Neuronal stem cell (in vitro differentiated cells): ENCODE data around the gene SWAP70.

Experiments
- DNase-seq: peaks from one replicate; pipeline ENCODE4 v3.0.0-alpha.2; 2013; ENCODE audit warnings: low spot score
- H2AFZ ChIP-seq: one replicate; pipeline ENCODE4 v1.6.1; 2013; ENCODE audit warnings: mild to moderate bottlenecking, low read length, inconsistent platforms
- H2AK5ac ChIP-seq: 2 replicates; pipeline ENCODE4 v1.6.1; 2013; ENCODE audit warnings: low read depth, mild to moderate bottlenecking, inconsistent platforms, low read length, moderate library complexity, mixed read lengths
- H2BK120ac ChIP-seq: 2 replicates; pipeline ENCODE4 v1.6.1; 2013; ENCODE audit warnings: low read depth, mild to moderate bottlenecking, inconsistent platforms, low read length, moderate library complexity, mixed read lengths
- H2BK12ac ChIP-seq: one replicate; pipeline ENCODE4 v1.6.1; 2013; ENCODE audit warnings: low read length, inconsistent platforms
- H2BK15ac ChIP-seq: 2 replicates; pipeline ENCODE4 v1.6.1; 2013; ENCODE audit warnings: mild to moderate bottlenecking, low read length, inconsistent platforms, mixed read lengths
- H2BK5ac ChIP-seq: one replicate; pipeline ENCODE4 v1.6.1; 2013; ENCODE audit warnings: inconsistent platforms, mild to moderate bottlenecking, low read length, moderate library complexity
- H3K14ac ChIP-seq: one replicate; pipeline ENCODE4 v1.6.1; 2013; ENCODE audit warnings: low read length, inconsistent platforms
- H3K18ac ChIP-seq: 2 replicates; pipeline ENCODE4 v1.6.1; 2013; ENCODE audit warnings: low read length, inconsistent platforms
- H3K23ac ChIP-seq: 2 replicates; pipeline ENCODE4 v1.6.1; 2013; ENCODE audit warnings: low read depth, mild to moderate bottlenecking, mixed read lengths, low read length, inconsistent platforms; ENCODE audit not compliant: poor library complexity
- H3K27ac ChIP-seq: replicated peaks from 3 replicates; pipeline ENCODE4 v1.5.1; 2013; ENCODE audit warnings: low read length, inconsistent platforms
- H3K27me3 ChIP-seq, 3 experiments: 2 replicates each; pipeline ENCODE4 v1.6.1; 2013; ENCODE audit warnings: low read length in 3 of 3, mild to moderate bottlenecking in 2 of 3, inconsistent platforms in 1 of 3, low read depth in 1 of 3, mixed read lengths in 1 of 3, moderate library complexity in 1 of 3; ENCODE audit not compliant: control insufficient read depth in 3 of 3, insufficient read depth in 3 of 3
- H3K36me3 ChIP-seq, 2 donors: replicated peaks in 1 of 2; 2 replicates each; pipeline ENCODE4 v1.6.1; 2013; ENCODE audit warnings: low read length in 2 of 2; ENCODE audit not compliant: control insufficient read depth in 2 of 2, insufficient read depth in 2 of 2
- H3K4ac ChIP-seq: 2 replicates; pipeline ENCODE4 v1.6.1; 2013; ENCODE audit warnings: inconsistent platforms, mild to moderate bottlenecking, low read length, moderate library complexity
- H3K4me1 ChIP-seq, 2 donors: 1 replicate in 1 of 2; 2 replicates in 1 of 2; pipeline ENCODE4 v1.6.1; 2013; ENCODE audit warnings: low read length in 2 of 2, low read depth in 1 of 2; ENCODE audit not compliant: control insufficient read depth in 2 of 2, insufficient read depth in 1 of 2
- H3K4me2 ChIP-seq: one replicate; pipeline ENCODE4 v1.6.1; 2013; ENCODE audit warnings: mild to moderate bottlenecking, low read length, inconsistent platforms; ENCODE audit not compliant: insufficient read depth, poor library complexity, severe bottlenecking
- H3K4me3 ChIP-seq, 2 donors: 2 replicates each; pipeline ENCODE4 v1.5.1; 2013; ENCODE audit warnings: low read length in 2 of 2, mild to moderate bottlenecking in 2 of 2, inconsistent platforms in 1 of 2, moderate library complexity in 1 of 2
- H3K79me1 ChIP-seq: one replicate; pipeline ENCODE4 v1.6.1; 2013; ENCODE audit warnings: low read depth, mild to moderate bottlenecking, inconsistent platforms, low read length, moderate library complexity
- H3K9ac ChIP-seq: one replicate; pipeline ENCODE4 v1.6.1; 2013; ENCODE audit warnings: mild to moderate bottlenecking, low read depth, low read length, inconsistent platforms; ENCODE audit not compliant: poor library complexity
- H3K9me3 ChIP-seq, 2 donors: replicated peaks in 1 of 2; 2 replicates each; pipeline versions ENCODE3 to v1.6.1; 2013; ENCODE audit warnings: low read length in 2 of 2, mild to moderate bottlenecking in 2 of 2, inconsistent platforms in 1 of 2, low read depth in 1 of 2, mixed read lengths in 1 of 2, moderate library complexity in 1 of 2; ENCODE audit not compliant: control insufficient read depth in 2 of 2, insufficient read depth in 1 of 2
- H4K8ac ChIP-seq: one replicate; pipeline ENCODE4 v1.6.1; 2013; ENCODE audit warnings: low read depth, mild to moderate bottlenecking, inconsistent platforms, low read length, moderate library complexity
- H4K91ac ChIP-seq: one replicate; pipeline ENCODE4 v1.6.1; 2013; ENCODE audit warnings: low read length, low read depth, mild to moderate bottlenecking, inconsistent platforms; ENCODE audit not compliant: poor library complexity
- WGBS, 2 donors: extraction: QIAGEN DNeasy Blood & Tissue Kit; methylation state at CpG; one replicate each; pipeline ENCODE4 v1.1.7; 2013; ENCODE audit warnings: missing lambda C conversion rate in 2 of 2, mixed read lengths in 1 of 2; ENCODE audit not compliant: insufficient read length in 2 of 2, insufficient replicate concordance in 1 of 2; ENCODE audit errors: extremely low coverage in 2 of 2; 5-methylcytosine and 5-hydroxymethylcytosine counted together

SWAP70 gene

DNA sequence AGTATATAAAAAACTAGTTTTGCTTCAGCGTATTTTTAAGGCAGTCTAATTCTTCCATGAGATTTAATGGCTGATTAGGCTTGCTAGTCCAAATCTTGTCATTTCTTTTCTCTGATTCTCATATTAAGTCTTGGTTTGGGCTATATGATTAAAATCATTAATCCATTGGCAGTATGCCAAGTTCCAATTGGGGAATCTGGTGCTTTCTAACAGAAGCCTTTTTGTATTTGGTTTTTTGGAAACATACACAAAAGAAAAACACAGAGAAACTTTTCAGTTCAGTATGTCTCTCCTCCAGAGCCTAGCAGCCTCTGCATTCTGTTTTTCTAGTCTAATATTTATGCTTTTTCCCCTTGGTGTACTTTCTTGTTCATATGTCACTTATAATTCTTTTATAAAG is 37.9 kb downstream of the SWAP70 start:
- DNase-seq: no peak
- Histone ChIP-seq H2AFZ (no peak overlapping the region), H4K8ac (no peak overlapping the region), H3K36me3 (no peaks in the 10 kb centered on the region), H2BK5ac (no peak overlapping the region), H3K27me3 (no peaks in the 10 kb centered on the region), H3K9me3 (no peaks in the 10 kb centered on the region), H2AK5ac (no peak overlapping the region), H4K91ac (no peak overlapping the region), H2BK120ac (no peak overlapping the region), H3K4ac (no peak overlapping the region), H3K18ac (no peak overlapping the region), H3K14ac (no peak overlapping the region), H3K4me2 (no peak overlapping the region), H3K23ac (no peak overlapping the region), H3K79me1 (no peaks in the 10 kb centered on the region), H3K4me3 (no peak overlapping the region), H2BK12ac (no peak overlapping the region), H2BK15ac (no peak overlapping the region), H3K9ac (no peak overlapping the region), H3K4me1 (no peaks in the 10 kb centered on the region), H3K27ac (no peak overlapping the region)
- no CpG with 5 or more reads among the region's 1 CpG for WGBS, 2 donors

DNA sequence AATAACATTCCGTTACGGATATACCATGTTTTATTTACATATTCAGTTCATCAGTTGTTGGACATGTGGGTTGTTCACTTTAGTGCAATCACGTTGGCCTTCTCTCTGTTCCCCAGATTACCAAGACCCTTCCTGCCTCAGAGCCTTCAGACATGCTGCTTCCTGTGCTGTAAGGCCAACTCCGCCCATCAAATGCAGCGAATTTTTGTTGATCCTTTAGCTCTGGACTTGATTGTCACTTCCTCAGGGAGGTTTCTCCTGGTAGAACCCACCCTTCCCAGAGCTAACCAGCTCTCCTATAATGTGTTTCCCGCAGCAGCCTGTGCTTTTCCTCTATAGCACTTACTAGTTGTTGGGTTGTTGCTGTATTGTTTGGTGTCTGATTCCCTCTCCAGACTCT is 39.4 kb downstream of the SWAP70 start:
- WGBS, 2 donors: no CpG with 5 or more reads among the region's 6 CpGs
- no peaks in the 10 kb centered on the region for H3K79me1 ChIP-seq
- H2BK5ac ChIP-seq: no peak overlapping the region
- no peak overlapping the region for H3K27ac ChIP-seq
- H2AK5ac ChIP-seq: no peak overlapping the region
- H3K9ac ChIP-seq: no peak overlapping the region
- H3K4me3 ChIP-seq: no peak overlapping the region
- no peak overlapping the region for H3K4me2 ChIP-seq
- H4K91ac ChIP-seq: no peak overlapping the region
- no peak overlapping the region for H2BK12ac ChIP-seq
- H3K18ac ChIP-seq: no peak overlapping the region
- H3K27me3 ChIP-seq: no peaks in the 10 kb centered on the region
- no peaks in the 10 kb centered on the region for H3K36me3 ChIP-seq
- H3K9me3 ChIP-seq: no peaks in the 10 kb centered on the region
- no peak overlapping the region for H3K23ac ChIP-seq
- no peak overlapping the region for H2AFZ ChIP-seq
- no peak overlapping the region for H2BK15ac ChIP-seq
- no peak overlapping the region for H4K8ac ChIP-seq
- no peak for DNase-seq
- no peak overlapping the region for H3K14ac ChIP-seq
- H3K4ac ChIP-seq: no peak overlapping the region
- no peak overlapping the region for H2BK120ac ChIP-seq
- H3K4me1 ChIP-seq: no peaks in the 10 kb centered on the region

DNA sequence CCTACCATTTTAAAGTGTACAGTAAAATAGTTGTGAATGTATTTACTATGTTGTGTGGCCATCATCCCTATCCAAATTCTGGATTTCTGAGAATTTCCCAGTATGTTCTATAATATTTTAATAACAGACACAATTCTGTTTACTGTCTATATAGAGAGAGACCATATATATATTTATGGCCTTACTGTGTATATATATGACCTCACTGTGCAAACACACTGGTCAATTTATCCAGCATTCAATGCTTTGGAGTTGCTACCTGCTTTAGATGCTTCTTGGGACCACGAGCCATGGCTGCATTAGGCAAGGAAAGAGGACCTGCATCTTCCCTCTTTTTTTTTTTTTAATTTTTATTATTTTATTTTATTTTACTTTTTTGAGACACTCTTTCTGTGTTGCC is 40.2 kb downstream of the SWAP70 start:
- Histone ChIP-seq H2BK5ac (no peak overlapping the region), H2AFZ (no peak overlapping the region)
- WGBS, 2 donors: no CpG with 5 or more reads among the region's 1 CpG

DNA sequence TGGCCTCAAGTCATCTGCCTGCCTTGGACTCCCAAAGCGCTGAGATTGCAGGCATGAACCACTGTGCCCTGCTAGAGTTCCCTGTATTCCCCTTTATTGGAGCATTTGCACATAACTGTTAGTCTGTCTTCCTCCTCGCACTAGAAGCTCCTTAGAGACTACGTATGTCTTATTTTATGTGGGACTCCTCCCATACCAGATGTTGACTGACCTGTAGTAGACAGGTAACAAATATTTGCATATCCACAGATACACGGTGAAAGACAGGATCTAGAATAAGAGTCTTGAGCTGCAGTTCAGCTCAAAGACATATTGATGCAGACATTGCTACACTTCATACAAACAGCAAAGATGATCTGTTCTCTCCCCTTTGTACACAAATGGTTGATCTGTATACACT is 40.7 kb downstream of the SWAP70 start:
- no peak overlapping the region for H2AK5ac ChIP-seq
- no peak overlapping the region for H3K23ac ChIP-seq
- no peak overlapping the region for H3K27ac ChIP-seq
- no peak overlapping the region for H4K8ac ChIP-seq
- H3K27me3 ChIP-seq: no peaks in the 10 kb centered on the region
- H3K36me3 ChIP-seq: no peaks in the 10 kb centered on the region
- H3K4me2 ChIP-seq: no peak overlapping the region
- no peaks in the 10 kb centered on the region for H3K4me1 ChIP-seq
- DNase-seq: no peak
- no peak overlapping the region for H2BK120ac ChIP-seq
- H3K18ac ChIP-seq: no peak overlapping the region
- no peak overlapping the region for H3K14ac ChIP-seq
- H3K4ac ChIP-seq: no peak overlapping the region
- H2BK12ac ChIP-seq: no peak overlapping the region
- no peaks in the 10 kb centered on the region for H3K79me1 ChIP-seq
- H4K91ac ChIP-seq: no peak overlapping the region
- H2AFZ ChIP-seq: no peak overlapping the region
- no peaks in the 10 kb centered on the region for H3K9me3 ChIP-seq
- no peak overlapping the region for H3K4me3 ChIP-seq
- H2BK15ac ChIP-seq: no peak overlapping the region
- H2BK5ac ChIP-seq: no peak overlapping the region
- H3K9ac ChIP-seq: no peak overlapping the region
- WGBS, 2 donors: no CpG with 5 or more reads among the region's 4 CpGs

More for the DNA sequence above, 40.2 kb downstream of the SWAP70 start:
- Histone ChIP-seq H4K8ac (no peak overlapping the region), H3K4ac (no peak overlapping the region), H3K18ac (no peak overlapping the region), H3K23ac (no peak overlapping the region), H3K36me3 (no peaks in the 10 kb centered on the region), H3K14ac (no peak overlapping the region), H4K91ac (no peak overlapping the region), H2BK12ac (no peak overlapping the region), H3K4me3 (no peak overlapping the region), H2BK15ac (no peak overlapping the region), H3K4me2 (no peak overlapping the region), H3K9me3 (no peaks in the 10 kb centered on the region), H2BK120ac (no peak overlapping the region), H3K27ac (no peak overlapping the region), H3K4me1 (no peaks in the 10 kb centered on the region), H3K9ac (no peak overlapping the region), H3K27me3 (no peaks in the 10 kb centered on the region), H3K79me1 (no peaks in the 10 kb centered on the region), H2AK5ac (no peak overlapping the region)
- DNase-seq: no peak
